HG03558 (cell line): Measurements from ENCODE around the gene AAR2.

Experiments
- ATAC-seq: cut with Tn5 transposase; IDR thresholded peaks from one replicate; pipeline ENCODE4 v1.9.1; 2021; ENCODE audit warnings: moderate number of reproducible peaks; ENCODE audit not compliant: unreplicated experiment; ENCODE audit errors: extremely low read depth

Gene AAR2

GRCh38 chr20:36254076-36254475, 17.8 kb downstream of the AAR2 start:
- ATAC-seq, result no peak

GRCh38 chr20:36255445-36255844, 19.2 kb downstream of the AAR2 start:
- no peak for ATAC-seq

- no peak for ATAC-seq
Measured at GRCh38 chr20:36259177-36260061, 23.1 kb downstream of the AAR2 start.

GRCh38 chr20:36260316-36260715, 24.0 kb downstream of the AAR2 start:
- ATAC-seq, result no peak

- no peak for ATAC-seq
Measured at GRCh38 chr20:36261389-36262105, 25.3 kb downstream of the AAR2 start.

- ATAC-seq, result no peak
Measured at GRCh38 chr20:36262440-36262839, 26.2 kb downstream of the AAR2 start.

GRCh38 chr20:36264426-36265246, 28.4 kb downstream of the AAR2 start:
- ATAC-seq, result no peak

GRCh38 chr20:36266189-36266588, 29.9 kb downstream of the AAR2 start:
- no peak for ATAC-seq

- no peak for ATAC-seq
Measured at GRCh38 chr20:36267605-36268381, 31.5 kb downstream of the AAR2 start.

- no peak for ATAC-seq
Measured at GRCh38 chr20:36268440-36269342, 32.4 kb downstream of the AAR2 start.

- ATAC-seq, result no peak
Measured at GRCh38 chr20:36269507-36269906, 33.2 kb downstream of the AAR2 start.

GRCh38 chr20:36270744-36271638, 34.7 kb downstream of the AAR2 start:
- ATAC-seq, result no peak

- ATAC-seq, result no peak
Measured at GRCh38 chr20:36271639-36272546, 35.6 kb downstream of the AAR2 start.

- ATAC-seq, result no peak
Measured at GRCh38 chr20:36272547-36273220, 36.4 kb downstream of the AAR2 start.

- no peak for ATAC-seq
Measured at GRCh38 chr20:36273414-36274180, 37.3 kb downstream of the AAR2 start.
